Breast epithelium (tissue), 3 donors: Measurements from ENCODE around the gene LRRC3B.

Experiments
- CTCF ChIP-seq, 3 donors: fragments of 450-650 bp; IDR thresholded peaks; one replicate each; pipeline ENCODE4 v1.5.1; 2016 to 2017; ENCODE audit warnings: antibody characterized with exemption in 3 of 3, mild to moderate bottlenecking in 3 of 3, moderate library complexity in 3 of 3
- POLR2A ChIP-seq: fragments of 450-650 bp; IDR thresholded peaks from one replicate; pipeline ENCODE4 v1.6.1; 2016; ENCODE audit warnings: antibody characterized with exemption, mild to moderate bottlenecking, moderate library complexity
- POLR2AphosphoS5 ChIP-seq, 3 donors: sonication (generic); formaldehyde crosslinking; IDR thresholded peaks; one replicate each; pipeline ENCODE4 v1.6.1; 2017; ENCODE audit warnings: antibody characterized with exemption in 3 of 3

- TF ChIP-seq POLR2A (no peak), CTCF (IDR thresholded peaks at IDR 0.05) (no peak), POLR2AphosphoS5 (IDR thresholded peaks at IDR 0.05) (no peak)
Observed at GRCh38 chr3:26713091-26713490, 90.5 kb downstream of the LRRC3B start.
